Stimulated activated CD4-positive, alpha-beta T cell treated with anti-CD3 and anti-CD28 coated beads, TNF-alpha, amount 100 ng/mL, for 1 hour (primary cell): ENCODE results near the gene KDM4C.

Source experiments
- DNase-seq, 3 donors: peaks; one replicate each; pipeline ENCODE4 v3.0.0-alpha.2; 2020; ENCODE audit warnings: low read depth in 3 of 3, low spot score in 1 of 3

Gene KDM4C

GRCh38 chr9:6968271-6968670 is 210.5 kb downstream of the KDM4C start:
- DNase-seq: no peak

- no peak for DNase-seq
These were observed 212.0 kb downstream of the KDM4C start for GRCh38 chr9:6969805-6970204.

DNA sequence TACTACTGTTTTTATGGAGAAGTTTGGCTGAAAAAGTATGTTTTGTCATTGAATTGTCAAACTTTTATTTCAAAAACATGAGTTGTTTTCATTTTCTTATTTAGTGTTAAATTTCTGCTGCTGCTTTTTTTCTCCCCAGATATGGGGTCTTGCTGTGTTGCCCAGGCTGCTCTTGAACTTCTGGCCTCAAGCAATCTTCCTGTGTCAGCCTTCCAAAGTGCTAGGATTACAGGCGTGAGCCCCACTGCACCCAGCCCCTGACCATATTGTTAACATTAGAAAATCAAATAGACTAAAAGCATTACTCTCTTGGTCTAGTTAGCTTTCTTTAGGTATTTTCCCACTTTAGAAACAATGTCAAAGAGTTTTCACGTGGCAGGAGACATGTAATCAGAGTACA is 215.3 kb downstream of the KDM4C start:
- DNase-seq: no peak

- DNase-seq: no peak
These were observed 216.0 kb downstream of the KDM4C start for GRCh38 chr9:6973762-6974161.

GRCh38 chr9:6975198-6975597 is 217.4 kb downstream of the KDM4C start:
- DNase-seq: no peak

DNA sequence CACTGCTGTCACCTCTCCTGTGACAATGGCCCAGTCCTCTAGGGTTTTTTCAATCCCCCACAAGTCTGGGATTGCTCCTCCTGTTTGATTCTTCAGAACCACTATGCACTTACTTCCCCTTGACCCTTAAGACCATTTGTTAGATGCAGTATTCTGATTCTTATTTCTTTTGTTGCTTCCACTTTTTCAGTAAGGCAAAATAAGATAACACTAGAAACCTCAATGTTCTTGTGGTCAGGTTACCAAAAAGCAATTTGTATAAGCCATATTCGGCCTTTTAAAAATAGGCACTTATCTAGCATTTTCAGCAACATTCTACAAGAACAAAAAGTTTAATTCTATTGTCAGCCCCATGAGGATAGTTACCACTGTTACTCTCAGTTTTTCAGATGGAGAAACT is 220.0 kb downstream of the KDM4C start:
- DNase-seq: no peak

GRCh38 chr9:6978591-6978990 is 220.8 kb downstream of the KDM4C start:
- DNase-seq: no peak

GRCh38 chr9:6984941-6985578 is 227.3 kb downstream of the KDM4C start:
- no peak for DNase-seq

DNA sequence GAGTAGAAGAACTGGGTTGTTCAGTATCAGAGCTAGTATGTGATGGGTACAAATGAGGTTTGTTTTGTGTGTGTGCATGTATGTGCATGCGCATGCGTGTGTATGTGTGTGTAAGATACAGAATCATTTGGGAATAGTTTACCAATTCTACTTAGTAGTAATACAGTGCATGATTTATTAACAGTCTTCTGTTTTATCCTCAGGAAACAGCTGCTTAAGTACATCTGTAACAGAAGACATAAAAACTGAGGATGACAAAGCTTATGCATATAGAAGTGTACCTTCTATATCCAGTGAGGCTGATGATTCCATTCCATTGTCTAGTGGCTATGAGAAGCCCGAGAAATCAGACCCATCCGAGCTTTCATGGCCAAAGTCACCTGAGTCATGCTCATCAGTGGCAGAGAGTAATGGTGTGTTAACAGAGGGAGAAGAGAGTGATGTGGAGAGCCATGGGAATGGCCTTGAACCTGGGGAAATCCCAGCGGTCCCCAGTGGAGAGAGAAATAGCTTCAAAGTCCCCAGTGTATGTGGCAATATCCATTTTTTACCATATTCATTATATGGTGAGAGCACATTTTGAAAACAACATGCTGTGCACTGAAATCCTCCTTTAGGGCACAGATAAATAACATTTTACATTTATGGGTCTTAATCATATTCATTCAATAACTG is 228.5 kb downstream of the KDM4C start:
- no peak for DNase-seq

GRCh38 chr9:6987381-6987780 is 229.6 kb downstream of the KDM4C start:
- no peak for DNase-seq

DNA sequence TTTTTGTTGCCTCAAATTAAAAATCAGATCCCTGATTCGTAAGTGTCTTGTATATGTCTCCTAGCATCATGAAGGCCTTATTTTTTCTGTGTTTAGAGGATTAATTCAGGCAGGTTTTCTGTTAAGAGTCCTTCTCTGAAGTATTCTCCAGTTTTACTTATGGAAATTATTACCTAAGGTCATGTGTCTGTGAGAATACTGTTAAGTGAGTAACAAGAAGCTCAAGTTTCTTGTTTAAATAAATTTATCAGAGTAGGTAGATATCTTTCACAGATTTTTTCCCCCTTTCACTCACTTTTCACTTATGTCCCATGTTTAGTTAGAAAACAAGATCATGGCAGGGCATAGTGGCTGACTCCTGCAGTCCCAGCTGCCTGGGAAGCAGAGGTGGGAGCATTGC is 233.6 kb downstream of the KDM4C start:
- no peak for DNase-seq

GRCh38 chr9:6996061-6996854 is 238.5 kb downstream of the KDM4C start:
- no peak for DNase-seq

GRCh38 chr9:6997330-6997729 is 239.6 kb downstream of the KDM4C start:
- DNase-seq: no peak

DNA sequence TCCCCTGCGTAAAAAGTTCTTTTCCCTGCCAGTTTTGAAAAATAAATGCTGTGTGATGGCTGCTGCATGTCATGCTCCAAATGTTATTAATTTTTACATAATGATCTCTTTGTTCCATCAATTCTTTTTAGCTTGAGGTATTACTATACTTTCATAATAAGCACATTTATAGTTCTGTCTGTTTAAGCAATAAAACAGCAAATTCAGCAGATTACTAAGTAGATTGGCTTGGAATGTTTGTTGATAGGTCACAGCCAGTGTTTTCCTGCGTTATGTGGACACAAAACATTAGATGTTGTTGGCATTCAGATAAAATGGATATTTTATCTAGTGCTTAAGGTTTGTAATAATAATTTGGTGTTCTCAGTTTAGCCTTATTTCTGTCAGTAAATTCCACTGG is 242.0 kb downstream of the KDM4C start:
- no peak for DNase-seq

DNA sequence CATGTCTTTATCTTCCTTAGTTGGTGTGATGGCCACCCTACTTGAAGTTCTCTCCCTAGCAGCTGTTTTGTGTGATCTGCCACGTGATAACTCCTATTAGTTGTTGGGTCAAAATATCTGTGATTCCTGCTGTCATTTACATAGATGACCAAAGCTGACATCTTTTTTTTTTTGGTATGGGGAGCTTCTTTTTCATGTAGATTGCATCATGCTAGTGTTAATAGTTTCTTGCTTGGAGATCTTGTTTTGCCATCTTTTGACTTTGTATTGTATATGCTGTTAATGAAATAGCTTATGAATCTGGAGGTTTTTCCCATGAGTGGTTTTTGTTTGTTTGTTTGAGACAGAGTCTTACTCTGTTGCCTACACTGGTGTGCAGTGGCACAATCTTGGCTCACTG is 243.8 kb downstream of the KDM4C start:
- no peak for DNase-seq

DNA sequence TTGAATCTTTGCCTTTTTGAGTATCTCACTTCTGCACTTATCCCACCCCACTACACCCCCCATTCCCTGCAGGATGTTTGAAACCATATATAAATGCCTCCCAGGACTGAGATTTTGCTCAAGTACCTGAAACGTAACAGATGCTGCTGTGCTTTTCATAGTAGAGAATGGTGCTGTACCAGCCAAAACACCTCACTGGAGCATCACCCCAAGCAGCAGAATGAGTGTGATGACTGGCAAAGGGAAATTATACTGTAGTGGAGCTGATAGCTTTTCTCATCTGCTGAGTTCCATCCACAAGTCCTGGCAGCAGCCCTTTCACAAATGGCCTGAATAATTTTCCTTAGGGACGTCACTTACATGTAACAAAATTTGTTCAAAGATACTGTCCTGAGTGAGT is 246.1 kb downstream of the KDM4C start:
- no peak for DNase-seq

GRCh38 chr9:7006417-7006816 is 248.6 kb downstream of the KDM4C start:
- no peak for DNase-seq

DNA sequence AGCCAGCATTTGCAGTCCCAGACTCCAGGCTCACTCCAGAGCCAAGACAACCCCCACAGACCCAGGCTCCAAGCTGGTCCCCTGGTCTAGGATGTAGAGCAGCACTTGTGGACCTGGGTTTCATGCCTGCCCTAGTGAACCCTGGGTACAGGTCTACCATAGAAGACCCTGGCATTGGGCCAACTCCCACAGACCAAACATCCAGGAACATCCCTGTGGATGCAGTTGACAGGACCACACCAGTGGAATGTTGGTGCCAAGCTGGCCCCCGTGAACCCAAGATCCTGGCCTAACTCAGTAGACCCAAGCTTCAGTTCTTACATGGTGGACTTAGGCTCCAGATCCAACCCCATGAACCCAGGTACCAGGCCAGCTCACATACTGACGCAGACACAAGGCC is 250.6 kb downstream of the KDM4C start:
- DNase-seq: no peak

GRCh38 chr9:7009065-7009464 is 251.3 kb downstream of the KDM4C start:
- DNase-seq: no peak

- DNase-seq: no peak
These were observed 253.8 kb downstream of the KDM4C start for GRCh38 chr9:7011395-7012067.

DNA sequence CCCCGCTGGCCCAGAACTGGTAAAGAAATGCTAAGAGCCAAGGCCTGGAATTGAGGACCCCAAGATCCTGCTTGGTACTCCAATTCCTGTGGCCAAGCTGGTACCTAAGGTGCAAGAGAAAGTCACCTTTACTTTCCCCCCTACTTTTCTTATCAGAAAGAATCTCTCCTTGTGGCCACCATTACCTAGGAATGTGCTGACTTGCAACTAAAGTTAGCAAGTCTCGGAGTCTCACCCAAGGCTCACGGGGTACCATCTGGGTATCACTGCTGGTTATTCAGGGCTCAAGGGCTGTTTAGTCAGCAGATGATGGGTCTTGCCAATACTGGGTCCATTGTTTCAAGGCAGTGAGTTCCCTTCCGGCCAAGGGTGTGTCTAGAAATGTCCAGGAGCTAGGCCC is 270.2 kb downstream of the KDM4C start:
- no peak for DNase-seq

DNA sequence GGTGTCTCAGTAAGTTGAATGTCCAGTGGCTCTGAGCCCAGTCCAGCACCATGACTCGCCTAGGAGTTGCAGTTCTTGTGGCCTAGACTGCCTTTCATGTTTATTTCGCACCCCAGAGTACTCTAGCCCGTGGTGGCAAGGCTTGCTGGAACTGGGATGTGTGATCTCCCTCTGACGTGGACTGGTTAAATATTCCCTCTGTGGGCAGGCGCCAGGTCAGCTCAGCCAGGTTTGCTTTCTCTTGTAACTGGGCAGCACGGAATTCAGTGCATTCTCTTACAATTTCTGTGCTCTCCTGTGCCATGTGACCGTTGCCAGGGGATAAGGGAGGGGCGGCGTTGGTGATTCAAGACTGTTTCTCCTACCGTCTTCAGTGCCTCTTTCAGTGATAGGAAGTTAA is 270.8 kb downstream of the KDM4C start:
- no peak for DNase-seq
